Left lobe of liver (tissue), 2 donors: ENCODE results near the gene INPP5A. TPM values are rescaled to one million over a fixed set of nuclear protein-coding genes. Genes with fewer than 3 reads are reported as not detected.

Experiments
- ATAC-seq: fragments of 200-7000 bp; cut with Tn5 transposase; one replicate; pipeline ENCODE4 v1.9.1; 2020; ENCODE audit warnings: mild to moderate bottlenecking, moderate library complexity
- DNase-seq: peaks from one replicate; pipeline ENCODE4 v3.0.0-alpha.2; 2020; ENCODE audit warnings: low spot score
- total RNA-seq: library from RNA; stranded (reverse); gene quantifications from one replicate; pipeline ENCODE4 v1.2.1, GENCODE V29; 2021
- donor health status: DM: no; HTN: no; CAD: no; lungs with moderate emphysema.
- donor health status: DM: no; HTN: yes; CAD: no.

INPP5A gene
- total RNA-seq, 1 donor from 2014 or later: 18.3 TPM

DNA sequence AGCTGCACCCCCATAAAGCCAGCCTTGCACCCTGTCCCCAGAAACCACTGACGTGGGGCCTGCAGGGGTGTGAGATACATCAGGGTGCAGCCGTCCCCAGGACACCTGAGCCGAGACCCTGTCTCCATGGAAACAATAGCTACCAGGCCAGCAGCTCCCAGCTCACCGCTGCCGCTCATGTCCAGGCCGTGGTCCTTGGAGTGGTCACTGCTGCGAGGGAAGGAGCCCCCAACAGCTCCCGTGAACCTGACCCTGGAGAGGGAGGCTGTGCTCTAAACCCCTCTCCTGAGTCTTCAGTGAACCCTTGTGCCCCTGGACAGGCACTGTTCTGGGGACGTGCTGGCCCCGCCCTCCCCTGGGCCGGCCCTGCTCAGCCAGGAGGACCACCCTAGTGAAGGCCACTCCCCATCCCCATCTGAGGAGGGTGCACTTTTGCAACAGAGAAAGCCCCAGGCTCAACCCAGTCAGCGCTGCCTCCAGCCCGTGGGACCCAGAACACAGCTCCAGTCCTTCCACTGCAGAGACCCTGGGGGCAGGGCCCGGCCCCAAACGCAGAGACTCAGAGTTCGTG lies 19.6 kb upstream of the INPP5A start:
- DNase-seq: peak; percentile 47

DNA sequence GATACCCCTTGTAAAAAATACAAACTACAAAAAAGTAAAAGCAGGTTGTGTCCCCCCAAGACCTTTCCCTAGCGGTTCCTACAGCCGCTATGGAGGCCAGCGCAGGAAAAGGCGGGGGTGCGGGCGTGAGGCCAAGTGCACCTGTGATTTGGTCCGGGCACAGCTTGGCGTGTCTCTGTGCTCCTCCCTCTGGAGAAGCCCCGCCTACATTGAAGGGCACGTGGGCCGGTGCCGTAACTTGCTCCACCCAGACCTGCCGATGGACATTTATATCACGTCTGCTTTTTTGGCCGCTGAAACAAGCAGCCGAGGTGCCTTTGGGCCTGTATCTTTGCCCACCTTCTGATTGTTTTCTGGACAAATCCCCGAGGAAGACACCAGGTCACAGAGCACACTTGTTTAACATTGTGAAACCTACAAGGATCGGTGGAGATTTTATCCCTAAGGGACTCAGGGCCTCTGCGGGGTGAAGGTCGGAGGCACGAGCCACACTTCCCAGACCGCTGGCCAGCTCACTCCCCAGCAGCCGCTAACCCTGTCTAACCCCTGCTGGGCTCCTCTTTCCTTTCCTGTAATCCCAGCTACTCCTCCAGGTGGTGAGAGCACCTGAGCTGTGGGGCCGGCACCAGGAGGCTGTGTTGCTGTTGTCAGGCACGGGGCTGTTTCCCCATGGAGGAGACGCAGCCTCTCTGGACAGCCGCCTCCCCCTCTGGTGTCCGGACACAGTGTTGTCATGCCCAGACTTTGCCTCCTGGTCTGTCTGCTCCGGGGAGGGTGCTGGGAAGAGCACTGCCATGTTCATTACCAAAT lies 18.8 kb upstream of the INPP5A start:
- peak; percentile 92 for DNase-seq
- peak; percentile 78 for ATAC-seq

More for the DNA sequence above, 19.6 kb upstream of the INPP5A start:
- no peak for ATAC-seq

DNA sequence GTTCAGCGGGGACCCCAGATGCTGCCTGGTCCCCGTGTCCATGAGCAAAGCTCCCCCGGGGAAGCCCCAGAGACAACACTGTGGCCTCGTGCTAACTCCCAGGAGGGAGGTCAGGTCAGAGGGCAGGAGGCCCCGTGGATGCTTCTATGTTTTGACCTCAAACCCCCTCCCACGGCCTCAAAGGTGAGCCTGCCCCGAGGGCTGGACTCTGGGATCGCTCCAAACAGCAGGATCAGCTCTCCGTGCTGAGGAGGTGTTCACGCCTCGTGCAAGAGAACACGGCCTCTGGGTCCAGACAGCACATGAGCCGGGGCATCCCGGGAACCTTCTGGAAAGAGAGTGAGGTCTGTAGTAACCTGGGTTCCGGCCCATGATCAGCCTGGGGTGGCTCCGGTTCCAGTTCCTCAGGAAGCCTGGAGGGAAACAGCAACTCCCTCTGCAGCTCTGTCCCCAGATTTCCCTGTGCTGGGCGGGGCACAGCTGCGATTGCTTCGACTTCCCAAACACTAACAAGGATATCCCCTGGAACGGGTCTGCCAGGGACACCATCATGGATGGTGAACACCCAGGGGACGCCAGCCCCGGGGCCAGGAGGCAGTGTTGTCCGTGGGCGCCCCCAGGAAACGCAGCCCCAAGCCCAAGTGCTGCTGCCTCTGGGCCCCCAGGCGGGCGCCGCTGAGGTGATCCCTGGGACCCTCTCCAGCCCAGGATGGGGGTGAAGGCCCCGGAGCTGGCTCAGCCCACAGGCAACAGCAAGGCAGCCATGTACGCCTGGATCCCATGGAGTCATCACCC lies 18.0 kb upstream of the INPP5A start:
- DNase-seq (peak; percentile 49), ATAC-seq (no peak)

DNA sequence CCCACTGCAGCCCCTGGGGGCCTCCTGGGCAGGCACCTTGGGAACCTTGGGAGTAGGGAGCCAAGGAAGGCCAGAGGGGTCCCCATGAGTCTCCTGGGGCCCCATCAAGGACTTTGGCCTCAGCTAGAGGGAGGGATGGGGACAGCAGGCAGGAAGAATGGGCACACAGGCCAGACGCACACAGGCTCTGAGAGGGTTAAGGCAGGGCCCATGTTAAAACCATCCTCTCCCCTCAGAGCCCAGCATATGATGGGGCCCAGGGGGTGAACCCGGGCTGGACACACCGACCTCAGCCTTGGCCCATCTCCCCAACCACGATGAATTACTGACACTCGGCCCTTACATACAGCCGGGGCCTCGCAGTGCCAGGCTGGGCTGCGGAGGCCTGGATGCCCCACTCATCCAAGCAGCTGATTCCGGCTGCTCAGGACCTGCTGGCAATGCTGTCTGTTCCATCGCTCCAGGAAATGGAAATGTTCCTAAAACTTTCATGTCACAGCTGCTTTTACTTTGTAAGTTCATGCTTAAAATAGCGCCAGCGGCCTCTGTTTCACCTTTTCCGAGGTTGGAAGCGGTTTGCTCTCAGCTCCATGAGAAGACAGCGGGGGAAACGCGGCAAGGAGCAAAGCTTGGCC lies 17.3 kb upstream of the INPP5A start:
- DNase-seq (peak; percentile 44), ATAC-seq (no peak)

DNA sequence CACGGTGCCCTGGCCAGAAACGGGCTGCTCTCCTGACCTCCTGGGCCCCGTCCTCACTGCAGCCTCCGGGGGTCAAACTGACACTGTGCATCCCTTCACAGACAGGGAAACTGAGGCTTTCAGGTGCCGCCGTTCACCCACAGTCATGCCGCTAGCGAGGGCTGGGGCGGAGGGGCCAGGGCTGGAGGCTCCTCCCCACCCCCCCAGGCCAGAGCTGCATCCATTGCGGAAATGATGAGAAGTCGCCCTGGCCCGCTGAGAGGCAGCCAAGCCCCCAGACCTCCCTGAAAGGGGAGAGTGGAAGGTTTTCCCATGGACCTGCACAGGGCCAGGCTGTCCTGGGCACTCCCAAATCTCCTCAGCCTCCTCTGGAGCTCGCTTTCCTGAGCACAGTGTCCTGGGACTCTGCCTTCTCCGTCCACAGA lies 16.5 kb upstream of the INPP5A start:
- peak; percentile 42 for DNase-seq

DNA sequence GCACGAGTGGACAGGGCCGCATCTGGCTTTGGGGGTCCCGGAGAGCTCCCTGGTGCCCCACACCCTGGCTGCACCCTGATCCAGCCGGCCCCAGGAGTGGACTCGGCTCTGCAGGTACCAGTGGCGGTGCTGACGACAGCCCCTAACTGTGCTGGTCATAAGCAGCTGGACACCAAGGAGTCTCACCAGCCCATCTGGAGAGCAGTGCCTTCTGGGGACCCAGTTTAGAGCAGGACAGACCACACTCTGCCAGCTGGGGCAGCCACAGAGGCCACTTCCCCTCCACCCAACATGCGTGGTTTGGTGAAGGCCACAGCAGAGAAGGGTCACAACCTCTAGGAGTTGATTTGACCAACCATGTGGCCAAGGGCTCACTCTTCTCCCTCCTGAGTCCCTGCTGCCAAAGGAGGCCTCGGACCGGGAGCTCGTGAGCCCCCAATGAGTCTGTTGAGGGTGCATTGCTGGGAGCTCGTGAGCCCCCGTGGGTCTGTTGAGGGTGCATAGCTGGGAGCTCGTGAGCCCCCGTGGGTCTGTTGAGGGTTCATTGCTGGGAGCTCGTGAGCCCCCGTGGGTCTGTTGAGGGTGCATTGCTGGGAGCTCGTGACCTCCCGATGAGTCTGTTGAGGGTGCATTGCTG lies 16.0 kb upstream of the INPP5A start:
- ATAC-seq: no peak
- peak; percentile 43 for DNase-seq

More for the DNA sequence above, 16.5 kb upstream of the INPP5A start:
- no peak for ATAC-seq

DNA sequence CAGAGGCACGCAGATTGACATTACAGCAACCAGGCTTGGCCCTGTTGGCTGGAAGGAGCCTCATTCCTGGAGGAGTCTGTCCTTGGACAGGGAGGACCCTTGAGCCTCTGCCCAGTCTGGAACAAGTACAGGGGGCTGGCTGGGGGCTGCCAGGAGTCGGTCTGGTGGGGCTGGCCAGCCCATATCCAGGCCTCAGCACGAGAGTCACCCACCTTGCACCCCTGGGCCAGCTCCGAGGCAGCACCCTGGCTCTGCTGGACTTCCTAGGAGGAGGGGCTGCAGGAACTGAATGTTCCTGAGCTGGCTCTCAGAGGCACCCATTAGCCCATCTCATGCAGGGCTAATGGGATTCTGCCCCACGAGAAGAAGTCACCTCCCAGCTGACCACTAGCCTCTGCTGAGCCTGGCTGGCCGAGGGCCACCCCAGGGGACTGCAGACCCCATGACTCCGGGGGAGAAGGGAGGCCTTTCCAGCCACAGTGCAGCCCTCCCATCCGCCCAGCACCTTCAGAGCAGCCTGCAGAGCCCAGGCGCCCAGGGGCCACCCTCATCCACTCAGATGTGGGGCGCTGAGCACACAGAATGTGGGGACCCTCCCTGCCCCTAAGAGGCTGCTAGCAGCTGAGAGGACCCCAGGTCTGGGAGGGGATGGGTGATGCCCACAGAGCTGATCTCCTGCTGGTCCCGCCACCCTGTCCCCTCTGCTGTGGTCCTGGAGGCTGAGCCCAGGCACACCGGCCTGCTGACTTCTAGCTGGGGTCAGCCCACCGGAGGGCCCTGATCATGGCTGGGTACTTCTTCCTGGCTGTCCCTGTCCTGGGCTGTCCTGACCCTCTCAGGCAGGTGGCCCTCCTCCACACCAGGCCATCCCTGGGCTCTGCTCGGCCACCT lies 14.8 kb upstream of the INPP5A start:
- DNase-seq: peak; percentile 36
- ATAC-seq: no peak

DNA sequence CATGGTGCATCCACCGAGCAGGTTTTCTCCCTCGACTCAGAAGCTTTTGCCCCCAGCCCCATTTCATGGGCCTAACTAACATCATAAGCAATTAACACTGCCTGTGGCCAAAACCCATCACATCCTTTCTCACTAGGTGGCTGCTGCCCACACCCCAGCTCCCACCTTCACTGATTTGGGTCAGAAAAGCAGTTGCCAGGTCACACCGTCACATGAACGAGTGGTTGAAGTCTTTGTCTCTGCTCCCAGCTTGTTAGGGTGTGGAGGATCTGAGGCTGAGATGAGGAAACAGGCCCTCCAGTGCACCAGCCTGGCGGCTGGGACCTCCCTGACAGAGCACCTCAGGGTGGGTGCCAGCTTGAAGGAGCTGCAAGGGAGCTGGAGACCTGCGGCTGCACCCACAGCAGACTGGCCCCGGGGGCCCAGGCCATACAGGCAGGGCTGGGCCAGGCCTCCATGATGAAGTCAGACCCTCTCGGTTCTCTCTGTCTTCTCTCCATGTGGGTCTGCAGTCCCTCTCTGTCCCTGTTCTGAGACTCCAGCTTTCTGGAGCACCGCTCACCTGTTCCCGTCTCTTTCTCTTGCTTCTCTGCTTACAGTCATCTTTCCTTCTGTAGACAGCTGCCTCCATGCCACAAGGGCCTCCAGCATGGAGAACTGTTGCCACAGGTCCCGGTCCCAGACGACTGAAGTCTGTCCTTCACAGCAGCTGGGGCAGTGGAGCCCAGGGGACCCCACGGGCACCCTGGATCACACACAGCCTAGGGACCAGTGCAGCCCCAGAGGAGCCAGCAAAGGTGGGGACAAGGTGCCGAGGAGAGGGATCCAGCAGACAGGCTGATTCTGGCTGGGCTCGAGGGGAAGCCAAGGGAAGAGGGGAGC lies 13.8 kb upstream of the INPP5A start:
- DNase-seq (peak; percentile 36), ATAC-seq (no peak)

DNA sequence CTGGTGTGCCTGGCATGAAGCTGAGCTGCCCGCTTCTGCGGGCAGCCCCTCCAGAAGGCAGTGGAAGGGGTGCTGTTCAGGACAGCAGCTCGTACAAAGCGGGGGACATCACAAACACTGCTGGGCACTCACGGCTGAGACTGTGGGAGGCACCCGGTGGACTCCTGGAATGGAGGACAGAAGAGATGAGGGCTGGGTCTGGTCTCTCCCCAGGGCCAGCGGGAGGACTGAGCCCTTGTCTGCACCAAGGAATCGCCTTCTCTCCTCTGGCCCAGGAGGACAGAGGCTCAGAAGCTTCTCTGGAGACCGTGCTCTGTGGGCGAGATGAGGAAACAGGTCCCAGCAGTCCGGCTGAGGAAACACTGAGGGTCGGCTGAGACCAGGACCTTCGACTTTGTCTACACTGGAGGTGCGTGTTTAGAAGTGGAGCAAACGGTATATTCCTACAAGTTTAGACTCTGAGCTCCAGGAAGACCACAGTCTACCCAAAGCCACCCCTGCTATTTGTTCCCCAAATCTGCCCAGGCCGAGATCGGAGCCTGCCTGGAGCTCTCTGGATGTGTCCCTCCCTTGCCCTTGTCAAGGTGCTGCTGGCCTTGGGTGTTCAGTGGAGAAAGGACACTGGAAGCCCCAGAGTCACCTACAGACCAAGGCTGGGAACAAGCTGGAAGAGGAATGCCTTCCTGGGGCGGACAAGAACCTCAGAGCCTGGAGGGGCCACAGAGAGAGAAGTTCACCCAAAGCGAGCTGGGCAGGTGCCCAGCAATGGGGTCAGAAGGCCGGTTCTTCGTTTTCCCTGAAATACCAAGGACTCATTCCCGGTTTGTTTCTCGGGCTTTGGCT lies 12.9 kb upstream of the INPP5A start:
- no peak for ATAC-seq
- DNase-seq: peak; percentile 38

DNA sequence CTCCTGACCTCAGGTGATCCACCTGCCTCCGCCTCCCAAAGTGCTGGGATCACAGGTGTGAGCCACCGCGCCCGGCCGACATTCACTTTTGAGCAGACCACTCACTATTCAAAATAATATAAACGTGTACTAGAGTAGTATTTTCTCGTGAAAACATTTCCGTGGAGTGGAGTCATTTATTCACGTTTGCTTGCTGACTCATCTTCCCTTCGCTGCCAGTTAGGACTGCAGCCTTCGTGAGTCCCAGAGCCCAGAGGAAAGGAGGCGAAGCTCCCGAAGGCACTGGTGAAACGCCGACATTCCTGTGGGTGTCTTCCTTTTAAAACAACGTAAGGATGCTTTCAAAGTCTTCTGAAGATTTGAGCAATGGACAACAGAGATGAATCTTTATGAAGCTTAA lies 10.9 kb upstream of the INPP5A start:
- ATAC-seq (no peak), DNase-seq (no peak)

DNA sequence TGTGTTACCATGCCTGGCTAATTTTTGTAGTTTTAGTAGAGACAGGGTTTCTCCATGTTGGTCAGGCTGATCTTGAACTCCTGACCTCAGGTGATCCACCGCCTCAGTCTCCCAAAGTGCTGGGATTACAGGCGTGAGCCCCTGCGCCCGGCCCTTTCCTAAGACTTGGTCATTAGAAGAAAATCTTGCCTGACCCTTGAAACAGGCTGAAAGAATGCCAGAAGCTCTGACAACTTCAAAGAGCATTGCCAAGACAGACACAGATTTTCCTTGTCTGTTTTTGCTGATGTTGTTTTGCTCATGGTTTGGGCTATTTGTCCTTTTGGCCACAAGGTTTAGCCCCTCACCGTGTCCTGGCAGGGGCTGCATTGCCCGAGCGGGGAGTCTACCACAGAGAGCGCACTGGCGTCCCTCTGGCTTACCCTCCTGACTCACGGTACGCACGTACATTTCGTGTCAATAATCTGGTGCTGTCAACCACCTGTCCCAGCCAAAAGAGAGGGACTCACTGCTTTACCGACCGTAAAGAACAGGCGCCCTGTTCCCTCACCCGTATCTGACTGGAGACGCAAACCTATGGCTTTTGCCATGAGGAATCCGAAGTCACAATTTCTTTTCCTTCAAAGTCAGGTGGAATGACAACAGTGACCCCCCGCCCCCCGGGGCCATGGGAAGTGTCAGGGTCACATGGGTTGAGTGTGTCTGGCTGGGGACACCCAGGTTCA lies 10.1 kb upstream of the INPP5A start:
- ATAC-seq: no peak
- no peak for DNase-seq

DNA sequence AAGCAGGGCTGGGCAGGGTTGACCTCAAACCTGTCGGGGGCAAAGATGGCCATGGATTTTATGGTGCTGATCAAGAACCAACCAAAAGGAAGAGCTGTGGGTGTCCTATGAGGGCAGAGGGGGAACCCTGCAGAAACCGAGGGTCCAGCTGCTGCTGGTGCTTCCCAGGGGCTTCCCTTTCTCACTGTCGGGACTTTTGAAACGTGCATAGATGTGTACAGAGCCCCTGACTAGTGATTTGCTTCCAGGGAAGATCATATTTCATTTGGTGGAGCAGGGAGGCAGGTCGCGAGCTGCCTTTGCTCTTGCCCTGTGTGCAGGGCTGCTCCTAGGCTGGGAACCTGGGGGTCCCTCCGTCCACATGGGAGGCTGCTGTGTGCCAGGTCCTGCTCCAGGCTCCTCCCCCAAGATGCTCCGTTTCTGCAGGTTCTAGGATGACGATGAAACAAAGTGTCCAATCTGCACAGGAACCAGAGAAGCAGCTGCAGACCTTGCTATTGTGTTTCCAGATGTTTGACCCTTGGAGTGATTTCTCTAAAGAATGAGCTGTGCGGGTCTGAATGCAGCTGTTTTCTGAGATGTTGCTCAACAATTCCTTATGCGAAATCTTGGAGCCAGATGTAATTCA lies 9.4 kb upstream of the INPP5A start:
- ATAC-seq (no peak), DNase-seq (no peak)

DNA sequence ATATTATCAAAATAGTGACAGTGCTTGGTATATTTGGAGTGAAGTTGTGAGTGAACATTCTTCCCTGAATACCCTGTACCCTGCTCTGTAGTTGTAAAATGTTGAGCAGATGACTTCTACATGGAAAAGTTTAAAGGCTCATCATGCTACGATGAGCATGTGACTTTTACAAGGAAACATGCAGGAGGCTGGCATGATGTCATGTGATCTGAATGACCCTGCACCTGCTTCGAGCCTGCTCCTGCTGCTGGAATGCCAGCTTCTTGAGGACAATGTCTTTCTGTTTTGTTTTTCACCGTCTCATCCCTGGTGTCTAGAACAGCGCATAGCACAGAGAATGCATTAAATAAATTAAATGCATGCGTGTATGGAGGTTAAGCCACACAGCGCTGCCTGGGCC lies 5.4 kb upstream of the INPP5A start:
- no peak for DNase-seq
- ATAC-seq: no peak

DNA sequence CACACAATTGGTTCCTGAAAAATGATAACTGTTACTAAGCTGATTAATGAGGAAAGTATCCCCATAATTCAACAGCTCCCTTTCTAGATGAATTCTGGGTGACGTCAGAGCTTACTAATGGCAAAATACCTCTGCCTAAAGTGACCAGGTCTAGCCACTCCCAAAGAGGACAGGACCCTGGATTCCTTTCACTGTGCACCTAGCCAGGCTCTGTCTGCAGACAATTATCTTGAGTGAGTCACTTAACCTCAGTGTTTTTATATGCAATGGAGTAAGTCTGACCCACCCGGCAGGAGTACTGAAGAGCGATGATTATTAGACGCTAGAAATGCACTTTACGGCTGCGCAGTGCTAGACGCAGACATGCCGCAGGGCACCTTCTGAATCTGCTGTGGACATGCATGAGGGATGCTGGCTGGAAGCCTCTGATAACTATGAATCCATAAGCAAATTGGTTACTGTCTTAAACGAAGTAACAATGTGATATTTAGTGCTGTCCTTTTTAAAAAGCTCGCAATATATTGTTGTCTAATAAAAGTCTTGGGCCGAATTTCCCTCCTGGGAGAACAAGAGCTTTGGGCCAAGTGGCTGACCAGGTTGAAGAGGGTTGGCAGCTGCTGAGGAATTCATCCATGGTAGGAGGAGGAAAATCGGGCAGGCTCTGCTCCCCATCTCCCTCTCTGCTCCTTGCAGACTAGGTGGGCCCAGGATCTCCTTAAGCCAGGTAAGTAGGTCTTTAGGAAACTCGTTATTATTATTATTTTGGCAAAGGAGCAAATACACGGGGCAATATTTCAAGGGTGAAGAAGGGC lies 4.6 kb upstream of the INPP5A start:
- ATAC-seq (no peak), DNase-seq (no peak)

DNA sequence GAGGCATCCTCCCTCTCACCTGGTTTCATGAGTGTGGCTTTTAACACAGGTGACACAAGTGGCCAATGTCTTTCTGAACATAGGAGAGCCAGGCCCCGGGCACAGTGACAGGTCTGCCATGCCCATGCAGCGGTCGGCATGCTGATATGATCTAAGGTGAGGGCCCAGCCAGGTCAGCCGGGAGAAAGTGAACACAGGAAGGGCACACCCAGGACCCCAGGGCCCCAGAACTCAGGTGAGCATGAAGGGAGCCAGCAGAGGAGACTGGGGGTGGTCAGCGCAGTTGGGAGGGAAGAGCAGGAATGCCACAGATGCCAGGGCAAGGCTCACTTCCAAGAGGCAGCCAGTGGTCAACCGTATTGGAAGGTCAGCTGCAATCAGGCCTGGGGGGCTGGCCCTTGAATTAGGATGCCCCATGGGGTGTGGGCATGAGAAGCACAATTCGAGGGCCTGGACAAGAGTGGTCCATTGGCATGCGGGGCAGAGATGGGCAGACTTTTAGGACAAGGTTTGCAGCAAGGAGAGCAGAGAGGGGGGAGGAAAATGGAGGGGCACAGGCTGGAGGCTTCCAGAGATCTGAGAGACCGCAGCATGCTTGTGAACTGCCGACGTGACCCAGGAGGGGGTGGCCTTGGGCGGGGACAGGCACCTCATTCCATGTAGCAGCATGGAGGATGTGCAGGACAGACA lies 3.9 kb upstream of the INPP5A start:
- DNase-seq (no peak), ATAC-seq (no peak)
